Peyer's patch (tissue), 4 donors: Measurements from ENCODE around the gene VSIG1. TPM values are rescaled to one million over a fixed set of nuclear protein-coding genes. Genes with fewer than 3 reads are reported as not detected.

ENCODE experiments used
- DNase-seq, 3 donors: peaks; one replicate each; pipeline ENCODE4 v3.0.0-alpha.2; 2017 to 2019
- H3K27ac ChIP-seq, 4 donors: fragments of 200-600 bp; sonication (generic); one replicate each; pipeline ENCODE4 v1.5.1; 2016 to 2019
- H3K27me3 ChIP-seq, 2 donors: fragments of 200-600 bp; sonication (generic); one replicate each; pipeline ENCODE4 v1.5.1; 2019
- H3K36me3 ChIP-seq, 3 donors: fragments of 200-600 bp; sonication (generic); one replicate each; pipeline ENCODE4 v1.5.1; 2016 to 2019
- H3K4me1 ChIP-seq, 4 donors: fragments of 200-600 bp; sonication (generic); one replicate each; pipeline ENCODE4 v1.5.1; 2016 to 2019
- H3K4me3 ChIP-seq, 4 donors: fragments of 200-600 bp; sonication (generic); 1 replicate in 3 of 4; 2 replicates in 1 of 4; pipeline ENCODE4 v1.5.1; 2016 to 2019; ENCODE audit warnings: mild to moderate bottlenecking in 1 of 4
- H3K9me3 ChIP-seq, 4 donors: fragments of 200-600 bp; sonication (generic); one replicate each; pipeline ENCODE4 v1.5.1; 2016 to 2019; ENCODE audit warnings: mild to moderate bottlenecking in 1 of 4
- CTCF ChIP-seq, 6 experiments: fragments of 450-650 bp in 4 of 6; fragments of 200-600 bp in 2 of 6; sonication (generic) in 1 of 6; IDR thresholded peaks; one replicate each; pipeline ENCODE4 v1.5.1; 2017 to 2019; ENCODE audit warnings: antibody characterized with exemption in 6 of 6, mild to moderate bottlenecking in 3 of 6, moderate library complexity in 1 of 6
- POLR2A ChIP-seq, 2 donors: fragments of 450-650 bp; IDR thresholded peaks; one replicate each; pipeline ENCODE4 v1.5.1; 2017; ENCODE audit warnings: antibody characterized with exemption in 2 of 2, mild to moderate bottlenecking in 2 of 2, moderate library complexity in 2 of 2
- total RNA-seq, 4 donors: library from RNA; depleted of rRNA; stranded (reverse); fragments of >200 nt; gene quantifications; one replicate each; pipeline ENCODE4 v1.1.0, GENCODE V29; 2016

The VSIG1 gene
- total RNA-seq, 4 donors from 2014 or later, result 0.38 to 0.53 TPM; not detected in 2

DNA sequence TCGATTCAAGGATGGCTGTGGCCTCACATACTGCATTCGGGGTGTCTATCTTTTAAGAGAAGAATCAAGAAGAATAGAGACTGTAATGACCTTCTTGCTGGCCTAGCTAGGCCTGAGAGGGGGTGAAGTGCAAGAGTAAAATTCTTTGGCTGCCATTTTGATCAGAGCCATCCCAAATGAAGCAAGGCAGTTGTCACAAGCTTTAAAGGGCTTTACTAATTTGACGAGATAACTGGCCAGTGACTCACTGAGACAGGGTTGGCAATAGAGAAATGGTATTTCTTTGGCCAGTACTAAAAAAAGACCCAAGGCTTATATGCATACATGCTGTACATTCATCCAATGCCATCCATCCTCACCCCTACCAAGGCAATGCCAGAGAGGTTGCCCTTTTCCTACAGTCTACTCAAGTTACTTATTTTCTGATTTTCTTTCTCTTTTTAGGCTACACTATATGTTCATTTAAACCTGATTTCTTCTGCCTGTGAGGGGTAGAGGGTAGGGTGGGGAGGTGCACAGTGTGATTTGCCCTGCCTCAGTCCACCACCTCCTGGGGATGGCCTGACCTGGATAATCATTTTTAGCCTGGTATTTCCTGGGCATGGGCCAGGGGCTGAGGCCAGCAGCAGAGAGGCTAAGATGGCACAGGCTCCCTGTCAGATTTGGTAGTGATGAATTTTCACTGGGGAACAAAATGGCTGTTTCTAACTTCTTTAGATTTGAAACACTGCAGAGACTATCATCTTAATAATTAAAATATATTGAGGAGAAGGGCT is 78.9 kb downstream of the VSIG1 start:
- H3K27ac ChIP-seq, result no peak overlapping the region
- DNase-seq, result no peak

DNA sequence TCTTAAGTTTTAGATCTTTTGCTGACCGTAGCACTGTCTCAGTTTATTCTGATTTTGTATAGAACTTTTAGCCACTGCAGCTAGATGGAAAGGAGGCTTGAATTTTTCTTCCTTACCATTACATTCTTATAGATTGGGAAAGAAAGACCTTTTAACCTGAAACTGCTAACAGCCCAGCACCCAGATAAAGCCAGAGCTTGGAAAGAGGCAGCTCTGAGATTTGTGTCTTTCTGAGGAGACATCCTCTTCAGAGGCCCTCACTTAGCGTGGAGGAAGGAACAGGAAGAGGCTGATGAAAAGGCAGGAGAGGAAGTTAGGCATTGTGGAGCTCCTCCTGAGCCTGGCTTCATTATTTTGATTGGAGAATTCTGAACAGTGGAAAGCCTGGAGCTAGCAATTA is 81.8 kb downstream of the VSIG1 start:
- Histone ChIP-seq H3K4me3 (no peak overlapping the region), H3K36me3 (no peaks in the 10 kb centered on the region), H3K27ac (no peak overlapping the region), H3K27me3 (no peaks in the 10 kb centered on the region), H3K9me3 (no peaks in the 10 kb centered on the region), H3K4me1 (no peaks in the 10 kb centered on the region)
- no peak for DNase-seq
- no peak for TF ChIP-seq POLR2A (IDR thresholded peaks at IDR 0.05)
- no peak for TF ChIP-seq CTCF (IDR thresholded peaks at IDR 0.05)

More for the DNA sequence above, 78.9 kb downstream of the VSIG1 start:
- Histone ChIP-seq H3K4me3 (no peak overlapping the region), H3K4me1 (no peaks in the 10 kb centered on the region), H3K9me3 (no peaks in the 10 kb centered on the region), H3K27me3 (no peaks in the 10 kb centered on the region), H3K36me3 (no peaks in the 10 kb centered on the region)
- no peak for TF ChIP-seq CTCF (IDR thresholded peaks at IDR 0.05)
- TF ChIP-seq POLR2A (IDR thresholded peaks at IDR 0.05), result no peak

- Histone ChIP-seq H3K4me1 (no peaks in the 10 kb centered on the region), H3K9me3 (no peaks in the 10 kb centered on the region), H3K36me3 (no peaks in the 10 kb centered on the region), H3K27me3 (no peaks in the 10 kb centered on the region), H3K27ac (no peak overlapping the region), H3K4me3 (no peak overlapping the region)
- TF ChIP-seq POLR2A (IDR thresholded peaks at IDR 0.05) (no peak), CTCF (IDR thresholded peaks at IDR 0.05) (no peak)
- DNase-seq, result no peak
Observed at GRCh38 chrX:108127152-108127551, 82.3 kb downstream of the VSIG1 start.

Other genes with a start within 250 kb of the VSIG1 start
- gene MID2, start 219.2 kb upstream of the VSIG1 start, total RNA-seq, result 10 to 100 TPM in 1 of 4 donors, 1 to 10 TPM in 3; 4.9 to 10.2 (median 8.1) TPM
- gene TEX13B, start 62.7 kb upstream of the VSIG1 start, total RNA-seq, result not detected
- 10 to 100 TPM; 18.9 to 38.0 (median 35.2) TPM for gene PSMD10, start 46.5 kb downstream of the VSIG1 start, total RNA-seq
- gene ATG4A, start 46.7 kb downstream of the VSIG1 start, total RNA-seq, result 10 to 100 TPM in 3 of 4 donors, 1 to 10 TPM in 1; 9.9 to 27.5 (median 17.3) TPM